GM18519 (cell line): Measurements from ENCODE around the gene PCDHGA9.
"Not testable (repeated sequence)": the region's sequence is repeated elsewhere in the genome, so short reads cannot be mapped to it uniquely, and the experiment has no call there.

Experiments used
- ATAC-seq: cut with Tn5 transposase; IDR thresholded peaks from one replicate; pipeline ENCODE4 v1.9.1; 2021; ENCODE audit warnings: mild to moderate bottlenecking, moderate library complexity; ENCODE audit not compliant: unreplicated experiment, low FRiP score

The PCDHGA9 gene

DNA sequence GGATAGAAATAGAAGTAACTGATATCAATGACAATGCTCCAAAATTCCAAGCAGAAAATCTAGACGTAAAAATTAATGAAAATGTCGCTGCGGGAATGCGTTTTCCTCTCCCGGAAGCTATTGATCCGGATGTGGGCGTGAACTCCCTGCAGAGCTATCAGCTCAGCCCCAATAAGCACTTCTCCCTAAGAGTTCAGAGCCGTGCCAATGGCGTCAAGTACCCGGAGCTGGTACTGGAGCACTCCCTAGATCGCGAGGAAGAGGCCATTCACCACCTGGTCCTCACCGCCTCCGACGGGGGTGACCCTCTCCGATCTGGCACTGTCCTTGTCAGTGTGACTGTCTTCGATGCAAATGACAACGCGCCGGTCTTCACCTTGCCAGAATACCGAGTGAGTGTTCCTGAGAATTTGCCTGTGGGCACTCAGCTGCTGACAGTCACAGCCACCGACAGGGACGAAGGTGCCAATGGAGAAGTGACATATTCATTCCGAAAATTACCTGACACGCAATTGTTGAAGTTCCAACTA lies 11.0 kb downstream of the PCDHGA9 start:
- ATAC-seq = no peak

GRCh38 chr5:141414548-141415274 lies 12.1 kb downstream of the PCDHGA9 start:
- ATAC-seq = not testable (repeated sequence)

DNA sequence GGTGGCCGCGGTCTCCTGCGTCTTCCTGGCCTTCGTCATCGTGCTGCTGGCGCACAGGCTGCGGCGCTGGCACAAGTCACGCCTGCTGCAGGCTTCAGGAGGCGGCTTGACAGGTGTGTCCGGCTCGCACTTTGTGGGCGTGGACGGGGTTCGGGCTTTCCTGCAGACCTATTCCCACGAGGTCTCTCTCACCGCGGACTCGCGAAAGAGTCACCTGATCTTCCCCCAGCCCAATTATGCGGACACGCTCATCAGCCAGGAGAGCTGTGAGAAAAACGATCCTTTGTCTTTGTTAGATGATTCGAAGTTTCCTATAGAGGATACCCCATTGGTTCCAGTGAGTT lies 12.7 kb downstream of the PCDHGA9 start:
- ATAC-seq = not testable (repeated sequence)

GRCh38 chr5:141417494-141418172 lies 15.1 kb downstream of the PCDHGA9 start, which contains the start of gene PCDHGB7:
TSS of gene PCDHGB7 (plus strand) at chr5:141417677. CDS start at chr5:141417860, 183 bp downstream.
- ATAC-seq = peak; percentile 60

DNA sequence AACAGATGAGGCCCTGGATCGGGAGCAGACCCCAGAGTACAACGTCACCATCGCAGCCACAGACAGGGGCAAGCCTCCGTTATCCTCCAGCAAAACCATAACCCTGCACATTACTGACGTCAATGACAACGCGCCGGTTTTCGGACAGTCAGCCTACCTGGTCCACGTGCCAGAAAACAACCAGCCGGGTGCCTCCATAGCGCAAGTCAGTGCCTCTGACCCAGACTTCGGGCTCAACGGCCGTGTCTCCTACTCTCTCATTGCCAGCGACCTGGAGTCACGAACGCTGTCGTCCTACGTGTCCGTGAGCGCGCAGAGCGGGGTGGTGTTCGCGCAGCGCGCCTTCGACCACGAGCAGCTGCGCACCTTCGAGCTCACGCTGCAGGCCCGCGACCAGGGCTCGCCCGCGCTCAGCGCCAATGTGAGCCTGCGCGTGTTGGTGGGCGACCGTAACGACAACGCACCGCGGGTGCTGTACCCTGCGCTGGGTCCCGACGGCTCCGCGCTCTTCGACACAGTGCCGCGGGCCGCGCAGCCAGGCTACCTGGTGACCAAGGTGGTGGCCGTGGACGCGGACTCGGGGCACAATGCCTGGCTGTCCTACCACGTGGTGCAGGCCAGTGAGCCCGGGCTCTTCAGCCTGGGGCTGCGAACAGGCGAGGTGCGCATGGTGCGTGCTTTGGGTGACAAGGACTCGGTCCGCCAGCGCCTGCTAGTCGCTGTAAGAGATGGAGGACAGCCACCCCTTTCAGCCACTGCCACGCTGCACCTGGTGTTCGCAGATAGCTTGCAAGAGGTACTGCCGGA lies 16.7 kb downstream of the PCDHGA9 start:
- ATAC-seq = no peak

GRCh38 chr5:141420855-141421488 lies 18.4 kb downstream of the PCDHGA9 start, which contains the start of gene PCDHGA11:
TSS of gene PCDHGA11 (plus strand) at chr5:141421051. CDS start at chr5:141421228, 177 bp downstream.
- ATAC-seq = no peak

GRCh38 chr5:141421489-141421855 lies 18.9 kb downstream of the PCDHGA9 start:
- ATAC-seq = no peak

DNA sequence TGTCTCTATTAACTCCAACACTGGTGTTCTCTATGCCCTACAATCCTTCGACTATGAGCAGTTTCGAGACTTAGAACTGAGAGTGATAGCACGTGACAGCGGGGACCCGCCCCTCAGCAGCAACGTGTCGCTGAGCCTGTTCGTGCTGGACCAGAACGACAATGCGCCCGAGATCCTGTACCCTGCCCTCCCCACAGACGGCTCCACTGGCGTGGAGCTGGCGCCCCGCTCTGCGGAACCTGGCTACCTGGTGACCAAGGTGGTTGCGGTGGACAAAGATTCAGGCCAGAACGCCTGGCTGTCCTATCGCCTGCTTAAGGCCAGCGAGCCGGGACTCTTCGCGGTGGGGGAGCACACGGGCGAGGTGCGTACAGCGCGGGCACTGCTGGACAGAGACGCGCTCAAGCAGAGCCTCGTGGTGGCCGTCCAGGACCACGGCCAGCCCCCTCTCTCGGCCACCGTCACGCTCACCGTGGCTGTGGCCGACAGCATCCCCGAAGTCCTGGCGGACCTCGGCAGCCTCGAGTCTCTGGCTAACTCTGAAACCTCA lies 20.2 kb downstream of the PCDHGA9 start:
- no peak for ATAC-seq

DNA sequence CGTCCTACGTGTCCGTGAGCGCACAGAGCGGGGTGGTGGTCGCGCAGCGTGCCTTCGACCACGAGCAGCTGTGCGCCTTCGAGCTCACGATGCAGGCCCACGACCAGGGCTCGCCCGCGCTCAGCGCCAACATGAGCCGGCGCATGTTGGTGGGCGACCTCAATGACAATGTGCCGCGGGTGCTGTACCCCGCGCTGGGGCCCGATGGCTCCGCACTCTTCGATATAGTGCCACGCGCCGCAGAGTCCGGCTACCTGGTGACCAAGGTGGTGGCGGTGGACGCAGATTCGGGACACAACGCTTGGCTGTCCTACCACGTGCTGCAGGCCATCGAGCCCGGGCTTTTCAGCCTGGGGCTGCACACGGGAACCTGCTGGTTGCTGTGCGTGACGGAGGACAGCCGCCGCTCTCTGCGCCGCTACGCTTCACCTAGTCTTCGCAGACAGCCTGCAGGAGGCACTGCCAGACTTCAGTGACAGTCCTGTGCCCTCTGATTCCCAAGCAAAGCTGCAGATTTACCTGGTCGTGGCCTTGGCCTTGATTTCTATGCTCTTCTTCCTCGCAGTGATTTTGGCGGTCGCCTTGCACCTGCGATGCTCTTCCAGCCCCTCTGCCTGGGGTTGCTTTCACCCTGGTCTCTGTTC lies 25.3 kb downstream of the PCDHGA9 start:
- ATAC-seq = no peak

GRCh38 chr5:141430332-141431113 lies 27.9 kb downstream of the PCDHGA9 start, which contains the start of gene PCDHGA12:
TSS of gene PCDHGA12 (plus strand) at chr5:141430507. CDS start at chr5:141430760, 253 bp downstream.
- ATAC-seq = no peak

GRCh38 chr5:141431286-141431685 lies 28.7 kb downstream of the PCDHGA9 start:
- no peak for ATAC-seq

- not testable (repeated sequence) for ATAC-seq
These were observed 29.7 kb downstream of the PCDHGA9 start for GRCh38 chr5:141432308-141432707.

DNA sequence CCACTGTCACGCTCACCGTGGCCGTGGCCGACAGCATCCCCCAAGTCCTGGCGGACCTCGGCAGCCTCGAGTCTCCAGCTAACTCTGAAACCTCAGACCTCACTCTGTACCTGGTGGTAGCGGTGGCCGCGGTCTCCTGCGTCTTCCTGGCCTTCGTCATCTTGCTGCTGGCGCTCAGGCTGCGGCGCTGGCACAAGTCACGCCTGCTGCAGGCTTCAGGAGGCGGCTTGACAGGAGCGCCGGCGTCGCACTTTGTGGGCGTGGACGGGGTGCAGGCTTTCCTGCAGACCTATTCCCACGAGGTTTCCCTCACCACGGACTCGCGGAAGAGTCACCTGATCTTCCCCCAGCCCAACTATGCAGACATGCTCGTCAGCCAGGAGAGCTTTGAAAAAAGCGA lies 30.1 kb downstream of the PCDHGA9 start:
- not testable (repeated sequence) for ATAC-seq

DNA sequence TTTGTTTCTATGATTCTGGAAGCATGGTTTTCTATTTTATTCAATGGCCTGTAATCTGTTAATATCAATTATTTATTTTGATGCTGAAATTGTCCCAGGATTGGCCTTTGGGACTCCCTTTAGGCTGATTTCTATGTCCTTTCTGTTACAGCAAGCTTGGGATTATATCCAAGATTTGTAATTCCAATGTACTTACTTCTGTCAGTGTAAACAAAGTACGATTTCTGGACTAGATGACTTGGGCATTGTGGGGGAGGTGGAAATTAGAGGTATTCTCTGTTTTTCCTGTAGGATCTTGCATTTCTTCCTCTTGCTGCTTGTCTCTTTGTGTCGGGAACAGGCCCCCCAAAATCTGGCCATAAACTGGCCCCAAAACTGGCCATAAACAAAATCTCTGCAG lies 31.4 kb downstream of the PCDHGA9 start:
- no peak for ATAC-seq

GRCh38 chr5:141437221-141437620 lies 34.6 kb downstream of the PCDHGA9 start:
- no peak for ATAC-seq

GRCh38 chr5:141439411-141440141 lies 37.0 kb downstream of the PCDHGA9 start:
- ATAC-seq = no peak

DNA sequence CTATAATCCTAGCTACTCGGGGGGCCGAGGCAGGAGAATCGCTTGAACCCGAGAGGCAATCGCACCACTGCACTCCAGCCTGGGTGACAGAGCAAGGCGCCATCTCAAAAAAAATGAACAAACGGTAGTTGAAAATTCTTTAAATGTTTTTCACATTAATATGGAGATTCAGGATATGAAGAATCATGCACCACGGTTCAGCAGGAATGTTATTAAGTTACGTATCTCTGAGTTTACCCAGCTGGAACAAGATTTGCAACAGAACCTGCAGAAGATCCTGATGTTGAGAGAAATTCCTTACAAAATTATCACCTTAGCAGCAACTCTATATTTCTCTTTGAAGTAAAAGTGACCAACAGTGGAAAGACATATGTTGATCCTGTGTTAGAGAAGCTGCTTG lies 37.8 kb downstream of the PCDHGA9 start:
- ATAC-seq = no peak

GRCh38 chr5:141441571-141442170 lies 39.1 kb downstream of the PCDHGA9 start:
- no peak for ATAC-seq
